Activated CD4-positive, alpha-beta T cell treated with anti-CD3 and anti-CD28 coated beads for 48 hours (primary cell): Measurements from ENCODE around the gene MRPS18B.

Experiments
- DNase-seq: peaks from one replicate; pipeline ENCODE4 v3.0.0-alpha.2; 2020

The MRPS18B gene

GRCh38 chr6:30617565-30618269, at the start of gene MRPS18B:
TSS of gene MRPS18B (plus strand) at chr6:30617840. CDS start at chr6:30617866, 26 bp downstream.
- DNase-seq: peak; percentile 98

GRCh38 chr6:30568245-30568644, 49.4 kb upstream of the MRPS18B start:
- peak; percentile 69 for DNase-seq

- DNase-seq: no peak
These were observed 47.4 kb upstream of the MRPS18B start for GRCh38 chr6:30570263-30570662.

- no peak for DNase-seq
These were observed 46.9 kb upstream of the MRPS18B start for GRCh38 chr6:30570740-30571074.

- peak; percentile 100 for DNase-seq
These were observed 46.4 kb upstream of the MRPS18B start, which contains the start of gene ABCF1 for GRCh38 chr6:30571075-30571761. TSS of gene ABCF1 (plus strand) at chr6:30571442. CDS start at chr6:30571488, 46 bp downstream.

GRCh38 chr6:30571762-30572082, 45.9 kb upstream of the MRPS18B start:
- no peak for DNase-seq

GRCh38 chr6:30572148-30572547, 45.5 kb upstream of the MRPS18B start:
- DNase-seq: no peak

GRCh38 chr6:30573113-30573512, 44.5 kb upstream of the MRPS18B start:
- no peak for DNase-seq

GRCh38 chr6:30578051-30578450, 39.6 kb upstream of the MRPS18B start:
- no peak for DNase-seq

GRCh38 chr6:30583921-30584320, 33.7 kb upstream of the MRPS18B start:
- DNase-seq: no peak

GRCh38 chr6:30589754-30590358, 27.8 kb upstream of the MRPS18B start:
- no peak for DNase-seq

GRCh38 chr6:30590509-30590908, 27.1 kb upstream of the MRPS18B start:
- DNase-seq: no peak

GRCh38 chr6:30591008-30591407, 26.6 kb upstream of the MRPS18B start:
- no peak for DNase-seq

- no peak for DNase-seq
These were observed 25.4 kb upstream of the MRPS18B start for GRCh38 chr6:30592287-30592686.

GRCh38 chr6:30597315-30598144, 20.1 kb upstream of the MRPS18B start:
- DNase-seq: peak; percentile 89

GRCh38 chr6:30598912-30599624, 18.6 kb upstream of the MRPS18B start:
- DNase-seq: no peak

GRCh38 chr6:30599625-30600324, 17.9 kb upstream of the MRPS18B start:
- DNase-seq: no peak

- DNase-seq: no peak
These were observed 17.1 kb upstream of the MRPS18B start for GRCh38 chr6:30600451-30600961.

- no peak for DNase-seq
These were observed 16.2 kb upstream of the MRPS18B start for GRCh38 chr6:30601436-30601814.

GRCh38 chr6:30601815-30602641, 15.6 kb upstream of the MRPS18B start:
- DNase-seq: no peak

GRCh38 chr6:30603961-30604360, 13.7 kb upstream of the MRPS18B start:
- DNase-seq: no peak
